A549 treated with GW870086 at 1 μM for 4 hours (cell line): Measurements from ENCODE around the gene REEP2. TPM values are rescaled to one million over a fixed set of nuclear protein-coding genes. Genes with fewer than 3 reads are reported as not detected.

Experiments
- total RNA-seq: library from RNA; stranded (reverse); fragments of 200-300 nt; extraction: Qiagen RNA extraction; gene quantifications from 5 replicates; pipeline ENCODE4 v1.2.3, GENCODE V29; 2022; ENCODE audit warnings: low read depth

Gene REEP2
- 6.1 to 7.7 TPM (median 6.9 TPM) in 5 replicates for total RNA-seq

DNA sequence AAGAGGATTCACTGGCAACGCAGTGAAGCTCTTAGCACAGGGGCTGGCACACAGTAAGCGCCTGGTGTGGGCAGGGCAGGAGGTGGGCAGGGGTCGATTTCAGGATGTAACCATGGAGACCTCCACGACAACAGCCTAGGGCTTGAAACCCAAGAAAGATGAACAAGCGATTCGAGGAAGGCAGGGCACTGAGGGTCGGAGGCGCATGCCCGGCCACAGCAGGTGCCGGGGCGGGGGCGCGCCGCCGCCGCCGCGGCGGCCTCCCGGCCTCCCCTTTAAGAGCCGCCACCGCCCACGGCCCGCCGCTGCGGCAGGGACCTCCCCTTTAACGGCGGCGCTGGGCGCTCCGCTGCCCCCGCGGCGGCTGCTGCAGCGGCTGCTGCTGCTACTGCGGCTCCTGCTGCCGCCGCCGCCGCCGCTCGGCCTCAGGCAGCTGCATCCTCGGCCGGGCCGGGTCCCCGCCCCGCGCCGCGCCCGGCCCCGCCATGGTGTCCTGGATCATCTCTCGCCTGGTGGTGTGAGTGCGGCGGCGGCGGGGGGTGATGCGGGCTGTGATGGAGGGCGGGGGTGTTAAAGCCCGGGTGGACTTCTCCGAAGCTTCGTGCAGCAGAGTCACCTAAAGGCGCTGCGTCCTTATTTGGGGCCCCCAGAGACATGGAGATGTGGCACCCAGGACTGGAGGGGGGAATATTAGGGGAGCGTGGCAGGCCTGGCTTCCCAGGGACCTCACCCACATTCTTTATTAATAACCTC, at the start of gene REEP2:
REEP2 (plus strand) TSS at position 334 of the 753 bp plus-strand sequence; CDS start at position 486, 152 bp downstream.

DNA sequence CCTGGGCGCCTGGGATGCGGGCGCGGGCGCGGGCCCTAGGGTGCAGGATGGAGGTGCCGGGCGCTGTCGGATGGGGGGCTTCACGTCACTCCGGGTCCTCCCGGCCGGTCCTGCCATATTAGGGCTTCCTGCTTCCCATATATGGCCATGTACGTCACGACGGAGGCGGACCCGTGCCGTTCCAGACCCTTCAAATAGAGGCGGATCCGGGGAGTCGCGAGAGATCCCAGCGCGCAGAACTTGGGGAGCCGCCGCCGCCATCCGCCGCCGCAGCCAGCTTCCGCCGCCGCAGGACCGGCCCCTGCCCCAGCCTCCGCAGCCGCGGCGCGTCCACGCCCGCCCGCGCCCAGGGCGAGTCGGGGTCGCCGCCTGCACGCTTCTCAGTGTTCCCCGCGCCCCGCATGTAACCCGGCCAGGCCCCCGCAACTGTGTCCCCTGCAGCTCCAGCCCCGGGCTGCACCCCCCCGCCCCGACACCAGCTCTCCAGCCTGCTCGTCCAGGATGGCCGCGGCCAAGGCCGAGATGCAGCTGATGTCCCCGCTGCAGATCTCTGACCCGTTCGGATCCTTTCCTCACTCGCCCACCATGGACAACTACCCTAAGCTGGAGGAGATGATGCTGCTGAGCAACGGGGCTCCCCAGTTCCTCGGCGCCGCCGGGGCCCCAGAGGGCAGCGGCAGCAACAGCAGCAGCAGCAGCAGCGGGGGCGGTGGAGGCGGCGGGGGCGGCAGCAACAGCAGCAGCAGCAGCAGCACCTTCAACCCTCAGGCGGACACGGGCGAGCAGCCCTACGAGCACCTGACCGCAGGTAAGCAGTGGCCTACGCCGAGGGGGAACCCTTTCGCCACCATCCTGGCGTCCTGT, 26.6 kb downstream of the REEP2 start, which contains the start of gene EGR1:
EGR1 (plus strand) TSS at position 219 of the 864 bp plus-strand sequence; CDS start at position 502, 283 bp downstream.

Other genes starting within 250 kb of the REEP2 start
- gene CDC23, start 225.7 kb upstream of the REEP2 start, total RNA-seq, result 21.5 to 37.9 TPM (median 27.9 TPM) in 5 replicates
- gene GFRA3, start 164.4 kb upstream of the REEP2 start, total RNA-seq, result 0.06 to 0.11 TPM in 2 of 5 replicates, not detected in the others
- 8.6 to 11.7 TPM (median 10.5 TPM) in 5 replicates for gene CDC25C, start 107.3 kb upstream of the REEP2 start, total RNA-seq
- gene FAM53C, start 100.8 kb upstream of the REEP2 start, total RNA-seq, result 18.4 to 23.9 TPM (median 21.3 TPM) in 5 replicates
- gene KDM3B, start 86.4 kb upstream of the REEP2 start, total RNA-seq, result 34.9 to 45.4 TPM (median 40.0 TPM) in 5 replicates
- 8.5 to 13.4 TPM (median 10.9 TPM) in 5 replicates for gene EGR1, start 26.4 kb downstream of the REEP2 start, total RNA-seq
- 126 to 138 TPM (median 132 TPM) in 5 replicates for gene ETF1, start 104.2 kb downstream of the REEP2 start, total RNA-seq
- 322 to 349 TPM (median 328 TPM) in 5 replicates for gene HSPA9, start 136.3 kb downstream of the REEP2 start, total RNA-seq